GM23338 (cell line): Measurements from ENCODE around the gene PAQR5.

Experiments used
- CREB1 ChIP-seq: fragments of 250-450 bp; sonication (Bioruptor Pico); IDR thresholded peaks from 2 replicates; pipeline ENCODE4 v1.5.0; 2020; ENCODE audit warnings: low read depth, mild to moderate bottlenecking, moderate library complexity
- CTCF ChIP-seq, 2 experiments: fragments of 200-600 bp in 1 of 2; sonication (generic) in 1 of 2; conservative IDR thresholded peaks; 2 replicates each; pipeline versions ENCODE4 v1.5.1 to v1.6.1; 2016 to 2017; ENCODE audit warnings: antibody characterized with exemption in 2 of 2, low read depth in 2 of 2, mild to moderate bottlenecking in 2 of 2, moderate library complexity in 1 of 2
- EZH2 ChIP-seq: fragments of 200-600 bp; sonication (generic); IDR thresholded peaks from one replicate; pipeline ENCODE4 v1.8.0; 2017; ENCODE audit warnings: antibody characterized with exemption, mild to moderate bottlenecking, low read depth; ENCODE audit not compliant: unreplicated experiment

GRCh38 chr15:69314131-69314530 is 15.4 kb downstream of the PAQR5 start:
- TF ChIP-seq CTCF (conservative IDR thresholded peaks at IDR 0.05; ENCODE audit: low read depth in 2 of 2), result no peak
- TF ChIP-seq EZH2, result no peak
- no peak for TF ChIP-seq CREB1
